K562 (cell line): Measurements from ENCODE around the gene TIFAB. TPM values are rescaled to one million over a fixed set of nuclear protein-coding genes. Genes with fewer than 3 reads are reported as not detected.

Experiments
- CBX2 ChIP-seq: fragments of 200-600 bp; sonication (generic); IDR thresholded peaks from one replicate; pipeline ENCODE4 v1.6.1; 2012; ENCODE audit warnings: mild to moderate bottlenecking, low read length, inconsistent platforms; ENCODE audit not compliant: insufficient read depth, poor library complexity, severe bottlenecking
- CHD4 ChIP-seq: fragments of 200-600 bp; sonication (generic); IDR thresholded peaks from 3 replicates; pipeline ENCODE4 v1.6.1; 2012; ENCODE audit warnings: low read depth, mild to moderate bottlenecking, mixed read lengths, low read length, inconsistent platforms; ENCODE audit not compliant: insufficient read depth, insufficient replicate concordance, poor library complexity, severe bottlenecking
- DPF2 ChIP-seq: fragments of 450-650 bp; IDR thresholded peaks from 2 replicates; pipeline ENCODE4 v1.6.1; 2016
- E2F1 ChIP-seq: sonication (generic); formaldehyde crosslinking; IDR thresholded peaks from 2 replicates; pipeline ENCODE4 v1.8.1; 2023; ENCODE audit warnings: mild to moderate bottlenecking, missing genetic modification reagents, moderate library complexity
- KDM1A ChIP-seq, 2 experiments: fragments of 450-650 bp; IDR thresholded peaks; 2 replicates each; pipeline ENCODE4 v1.6.1; 2016; ENCODE audit warnings: mild to moderate bottlenecking in 2 of 2
- MCM2 ChIP-seq: fragments of 450-650 bp; IDR thresholded peaks from 2 replicates; pipeline ENCODE4 v1.6.1; 2017; ENCODE audit warnings: low read depth, mild to moderate bottlenecking
- NEUROD1 ChIP-seq: fragments of 150-350 bp; IDR thresholded peaks from 2 replicates; pipeline ENCODE4 v1.6.1; 2014; ENCODE audit warnings: borderline replicate concordance, low read length, low read depth; ENCODE audit not compliant: partially characterized antibody
- PHTF2 ChIP-seq: fragments of 250-450 bp; sonication (Bioruptor Pico); IDR thresholded peaks from 2 replicates; pipeline ENCODE4 v1.5.0; 2021; ENCODE audit warnings: mild to moderate bottlenecking
- SMARCA5 ChIP-seq: fragments of 450-650 bp; IDR thresholded peaks from 2 replicates; pipeline ENCODE4 v1.6.1; 2016
- SP1 ChIP-seq: sonication (generic); formaldehyde crosslinking; IDR thresholded peaks from 2 replicates; pipeline ENCODE4 v1.8.1; 2022; ENCODE audit warnings: mild to moderate bottlenecking, missing genetic modification reagents
- TAF1 ChIP-seq: IDR thresholded peaks from 2 replicates; pipeline ENCODE4 v1.6.1; 2011; ENCODE audit warnings: mild to moderate bottlenecking, low read length, moderate library complexity; ENCODE audit not compliant: insufficient read depth, control insufficient read depth, severe bottlenecking; ENCODE audit errors: extremely low read depth
- USF1 ChIP-seq: sonication (generic); formaldehyde crosslinking; IDR thresholded peaks from 2 replicates; pipeline ENCODE4 v1.9.0; 2022; ENCODE audit warnings: mild to moderate bottlenecking, missing genetic modification reagents
- XRCC4 ChIP-seq: IDR thresholded peaks from one replicate; pipeline ENCODE4 v1.6.1; 2011; ENCODE audit not compliant: insufficient read depth, insufficient read length; ENCODE audit errors: extremely low read depth
- ZBTB17 ChIP-seq: fragments of 450-650 bp; formaldehyde crosslinking; IDR thresholded peaks from 2 replicates; pipeline ENCODE4 v1.4.0; 2020; ENCODE audit warnings: mild to moderate bottlenecking
- ZNF134 ChIP-seq: fragments of 250-450 bp; sonication (Bioruptor Pico); conservative IDR thresholded peaks from 2 replicates; pipeline ENCODE4 v1.4.0; 2020
- ZNF197 ChIP-seq: fragments of 200-800 bp; sonication (Bioruptor generic); IDR thresholded peaks from 2 replicates; pipeline ENCODE4 v1.6.1; 2016; ENCODE audit warnings: low read depth, missing genetic modification characterization, missing compliant biosample characterization
- ZNF23 ChIP-seq: fragments of 250-450 bp; sonication (Bioruptor Pico); IDR thresholded peaks from 2 replicates; pipeline ENCODE4 v1.4.0; 2020; ENCODE audit warnings: mild to moderate bottlenecking
- ZNF324 ChIP-seq: fragments of 250-450 bp; sonication (Bioruptor Pico); IDR thresholded peaks from 2 replicates; pipeline ENCODE4 v1.4.0; 2020; ENCODE audit warnings: mild to moderate bottlenecking
- ZNF584 ChIP-seq: fragments of 200-800 bp; sonication (Bioruptor generic); IDR thresholded peaks from 2 replicates; pipeline ENCODE4 v1.6.1; 2016; ENCODE audit warnings: low read depth, mild to moderate bottlenecking, missing genetic modification characterization, missing compliant biosample characterization
- polyA plus RNA-seq, 8 experiments: library from polyadenylated mRNA; depleted of rRNA in 4 of 8; stranded (reverse) in 5 of 8; unstranded in 3 of 8; fragments of >200 nt; fragmentation: Nextera tagmentation in 2 of 8; fragmentation: Illumina TruSeq in 1 of 8; extraction: Ambion mirVana in 2 of 8; extraction: Trizol in 1 of 8; gene quantifications; 2 replicates each; pipeline versions ENCODE4 v1.2.1 to v1.2.3, GENCODE V29; 2011 to 2014; ENCODE audit warnings: inconsistent platforms in 1 of 8, missing spikeins in 1 of 8
- total RNA-seq, 7 experiments: library from RNA; depleted of rRNA in 6 of 7; stranded (reverse); fragments of >200 nt in 6 of 7; fragmentation: Illumina TruSeq in 2 of 7; extraction: Trizol in 2 of 7; gene quantifications; 2 replicates each; pipeline versions ENCODE4 v1.2.1 to v1.2.3, GENCODE V29; 2011 to 2021; ENCODE audit warnings: low replicate concordance in 1 of 7
- TF ChIP-seq, protein P1 (sequence below): sonication (generic); formaldehyde crosslinking; IDR thresholded peaks from 2 replicates; pipeline ENCODE4 v1.8.0; 2022; ENCODE audit warnings: missing genetic modification reagents, mild to moderate bottlenecking, moderate library complexity, borderline replicate concordance
- TF ChIP-seq, protein P2 (sequence below), 3 experiments: fragments of 200-800 bp in 1 of 3; sonication (Bioruptor generic) in 1 of 3; sonication (generic) in 1 of 3; formaldehyde crosslinking in 1 of 3; IDR thresholded peaks; 2 replicates each; pipeline versions ENCODE4 v1.6.1 to v1.8.0; 2016 to 2022; ENCODE audit warnings: mild to moderate bottlenecking in 2 of 3, missing compliant biosample characterization in 2 of 3, missing genetic modification characterization in 2 of 3, missing genetic modification reagents in 1 of 3
- TF ChIP-seq, protein P3 (sequence below): sonication (generic); formaldehyde crosslinking; IDR thresholded peaks from 2 replicates; pipeline ENCODE4 v1.8.1; 2022; ENCODE audit warnings: missing genetic modification reagents

TIFAB gene
- total and polyA plus RNA-seq, 9 of the 15 experiments (the other 6 are each of a cell fraction or from before 2014, with no cell fraction given): not detected

DNA sequence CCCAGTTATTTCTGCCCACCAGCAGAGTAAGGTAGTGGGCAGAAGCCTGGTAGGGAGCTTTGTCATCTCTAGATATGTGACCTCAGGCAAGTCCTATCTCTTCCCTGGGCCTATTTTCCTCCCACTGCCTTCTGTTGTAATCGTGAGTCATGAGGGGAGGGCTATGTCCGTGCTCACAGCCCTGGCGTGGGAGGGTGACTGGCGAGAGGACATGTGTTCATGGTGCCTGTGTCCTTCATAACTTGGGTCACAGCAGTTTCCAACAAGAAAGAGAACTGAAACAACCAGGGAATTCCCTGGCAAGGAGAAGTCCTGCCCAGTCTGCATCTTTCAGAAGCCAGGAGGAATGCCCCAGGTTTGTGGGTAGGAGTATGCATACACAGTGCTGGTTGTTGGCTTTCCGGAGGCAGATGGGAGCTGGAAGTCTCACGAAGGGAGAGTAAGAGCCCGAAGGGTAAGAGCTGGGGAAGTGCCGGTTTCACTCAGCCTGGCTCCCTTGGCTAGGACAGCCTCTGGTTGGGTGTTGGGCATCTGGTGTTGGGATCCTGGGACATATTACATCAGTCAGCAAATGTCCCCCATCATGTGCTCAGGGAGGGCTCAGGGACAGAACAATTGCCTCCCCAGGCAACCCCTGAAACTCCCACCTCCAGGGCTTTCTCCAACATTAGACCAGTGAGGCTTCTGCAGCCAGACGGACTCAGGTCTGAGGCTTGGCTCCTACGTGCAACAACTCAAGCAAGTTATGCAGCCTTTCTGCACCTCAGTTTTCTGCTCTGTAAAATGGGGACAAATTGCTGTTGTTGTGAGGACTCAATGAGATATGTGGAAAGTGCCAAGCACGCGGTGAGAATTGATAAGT, 4.3 kb upstream of the TIFAB start (continued):
- TF ChIP-seq, protein P1, sequence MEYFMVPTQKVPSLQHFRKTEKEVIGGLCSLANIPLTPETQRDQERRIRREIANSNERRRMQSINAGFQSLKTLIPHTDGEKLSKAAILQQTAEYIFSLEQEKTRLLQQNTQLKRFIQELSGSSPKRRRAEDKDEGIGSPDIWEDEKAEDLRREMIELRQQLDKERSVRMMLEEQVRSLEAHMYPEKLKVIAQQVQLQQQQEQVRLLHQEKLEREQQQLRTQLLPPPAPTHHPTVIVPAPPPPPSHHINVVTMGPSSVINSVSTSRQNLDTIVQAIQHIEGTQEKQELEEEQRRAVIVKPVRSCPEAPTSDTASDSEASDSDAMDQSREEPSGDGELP (CRISPR knock-in tag): peak; percentile 87; the same call in 1 of the 2 replicates
- TF ChIP-seq ZNF324 (CRISPR knock-in tag) (no peak), ZNF134 (CRISPR knock-in tag) (peak; percentile 54), PHTF2 (CRISPR knock-in tag) (no peak), E2F1 (CRISPR knock-in tag) (0 out of 2 replicates have a peak, but pooled peaks have one; percentile 4), NEUROD1 (peak; percentile 88), SMARCA5 (peak; percentile 95), DPF2 (peak; percentile 91), KDM1A (IDR thresholded peaks at IDR 0.05) (peak; percentile 87 to 97), ZNF584 (CRISPR knock-in tag) (0 out of 2 replicates have a peak, but pooled peaks have one; percentile 23), SP1 (CRISPR knock-in tag) (peak; percentile 38; the same call in 1 of the 2 replicates), ZBTB17 (CRISPR knock-in tag) (peak; percentile 28; the same call in 1 of the 2 replicates), CBX2 (no peak), ZNF197 (CRISPR knock-in tag) (no peak), CHD4 (peak; percentile 95), TAF1 (peak; percentile 42), MCM2 (no peak), ZNF23 (CRISPR knock-in tag) (no peak), USF1 (peak; percentile 64; the same call in 1 of the 2 replicates), XRCC4 (no peak)
- TF ChIP-seq, protein P2, sequence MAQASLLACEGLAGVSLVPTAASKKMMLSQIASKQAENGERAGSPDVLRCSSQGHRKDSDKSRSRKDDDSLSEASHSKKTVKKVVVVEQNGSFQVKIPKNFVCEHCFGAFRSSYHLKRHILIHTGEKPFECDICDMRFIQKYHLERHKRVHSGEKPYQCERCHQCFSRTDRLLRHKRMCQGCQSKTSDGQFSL (CRISPR knock-in tag; IDR thresholded peaks at IDR 0.05): 0 out of 2 replicates have a peak, but pooled peaks have one; percentile 1
- TF ChIP-seq, protein P2 (tag; IDR thresholded peaks at IDR 0.05): no peak
- TF ChIP-seq, protein P3, sequence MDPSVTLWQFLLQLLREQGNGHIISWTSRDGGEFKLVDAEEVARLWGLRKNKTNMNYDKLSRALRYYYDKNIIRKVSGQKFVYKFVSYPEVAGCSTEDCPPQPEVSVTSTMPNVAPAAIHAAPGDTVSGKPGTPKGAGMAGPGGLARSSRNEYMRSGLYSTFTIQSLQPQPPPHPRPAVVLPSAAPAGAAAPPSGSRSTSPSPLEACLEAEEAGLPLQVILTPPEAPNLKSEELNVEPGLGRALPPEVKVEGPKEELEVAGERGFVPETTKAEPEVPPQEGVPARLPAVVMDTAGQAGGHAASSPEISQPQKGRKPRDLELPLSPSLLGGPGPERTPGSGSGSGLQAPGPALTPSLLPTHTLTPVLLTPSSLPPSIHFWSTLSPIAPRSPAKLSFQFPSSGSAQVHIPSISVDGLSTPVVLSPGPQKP (CRISPR knock-in tag): no peak
